RWPE1 (cell line): ENCODE measurements around the gene PPM1F.

Experiments used
- CTCF ChIA-PET: fragments of 350-600 bp; sonication (Branson Sonifier 250); formaldehyde crosslinking; extraction: SDS; loops from one replicate; lab custom pipeline; 2021; lab: Yijun Ruan, JAX
- POLR2A ChIA-PET: fragments of 400-600 bp; formaldehyde crosslinking; extraction: SDS; loops from one replicate; lab custom pipeline; 2020; ENCODE audit warnings: antibody characterized with exemption; ENCODE audit not compliant: low non-redundant PET; lab: Yijun Ruan, JAX
- DNase-seq: peaks from one replicate; pipeline ENCODE4 v3.0.0; 2012; ENCODE audit warnings: low spot score
- H3K27ac ChIP-seq: fragments of 450-650 bp; 2 replicates; pipeline ENCODE4 v1.5.1; 2017
- CTCF ChIP-seq: fragments of 450-650 bp; conservative IDR thresholded peaks from 2 replicates; pipeline ENCODE4 v1.5.1; 2017; ENCODE audit warnings: low read depth, mild to moderate bottlenecking

PPM1F gene

DNA sequence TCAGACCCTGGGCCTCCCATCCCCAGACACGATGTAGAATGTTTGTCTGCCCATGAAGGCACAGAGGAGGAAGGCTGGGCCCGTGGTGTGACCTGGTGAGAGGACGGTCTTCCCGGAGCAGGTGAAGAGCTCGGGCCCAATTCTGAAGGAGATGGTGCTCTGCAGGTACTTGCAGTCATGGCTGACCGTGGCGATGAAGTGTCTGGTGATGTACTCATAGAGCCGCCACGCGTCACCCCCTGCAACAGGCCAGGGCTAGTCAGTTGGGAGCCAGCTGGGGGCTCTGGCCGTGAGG lies 10.0 kb upstream of the PPM1F start:
- no peak for DNase-seq
- TF ChIP-seq CTCF, result no peak
- ChIA-PET CTCF (interaction anchor here (0.6 to 2.6 kb wide), 3 partner anchors 10 to 183 kb away, joined by 3 to 8 read pairs (median 5); partner anchors contain the start of gene PPM1F), POLR2A (no interaction called here)
- H3K27ac ChIP-seq, result peak overlapping the region; percentile 49; the same call in 1 of the 2 replicates

DNA sequence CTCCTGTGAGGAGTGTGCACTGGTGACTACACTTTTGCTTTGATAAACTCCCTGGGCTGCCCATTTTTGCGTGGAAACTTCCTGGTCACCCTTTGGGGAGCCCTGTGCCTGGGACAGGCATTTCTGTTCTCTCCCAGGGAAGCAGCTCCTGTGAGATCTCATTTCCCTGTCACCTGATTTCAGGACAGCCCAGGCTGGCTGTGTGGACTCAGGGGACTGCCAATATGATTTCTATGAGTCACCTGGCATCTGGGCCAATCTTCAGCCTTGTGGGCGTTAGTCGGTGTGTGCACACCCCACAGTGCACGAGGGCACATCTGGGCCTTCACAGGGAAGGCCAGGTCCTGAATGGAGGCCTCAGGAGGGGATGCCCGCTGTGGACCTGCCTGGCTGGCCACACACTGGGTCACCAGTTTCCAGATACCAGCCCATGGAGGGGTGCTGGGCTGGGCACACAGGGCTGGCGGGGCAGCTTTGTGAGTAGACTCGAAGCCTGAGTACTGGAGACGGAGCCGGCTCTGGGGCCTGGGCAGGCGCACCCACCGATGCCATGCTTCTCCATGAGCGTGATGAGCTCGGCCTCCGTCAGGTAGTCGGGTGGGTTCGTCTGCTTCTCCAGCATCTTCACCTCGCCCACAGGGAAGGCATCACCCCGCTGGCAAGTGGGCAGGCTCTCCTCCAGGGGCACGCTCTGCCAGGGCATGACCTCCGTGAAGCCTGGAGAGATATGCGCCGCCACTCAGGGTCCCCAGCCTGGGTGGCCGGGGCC lies 9.4 kb upstream of the PPM1F start:
- peak overlapping the region; percentile 49 for H3K27ac ChIP-seq
- ChIA-PET CTCF (interaction anchor here (0.6 to 1.6 kb wide), 3 partner anchors 10 to 183 kb away, joined by 3 to 5 read pairs (median 3); no protein-coding TSS in a partner anchor), POLR2A (no interaction called here)
- no peak for TF ChIP-seq CTCF
- DNase-seq, result no peak

DNA sequence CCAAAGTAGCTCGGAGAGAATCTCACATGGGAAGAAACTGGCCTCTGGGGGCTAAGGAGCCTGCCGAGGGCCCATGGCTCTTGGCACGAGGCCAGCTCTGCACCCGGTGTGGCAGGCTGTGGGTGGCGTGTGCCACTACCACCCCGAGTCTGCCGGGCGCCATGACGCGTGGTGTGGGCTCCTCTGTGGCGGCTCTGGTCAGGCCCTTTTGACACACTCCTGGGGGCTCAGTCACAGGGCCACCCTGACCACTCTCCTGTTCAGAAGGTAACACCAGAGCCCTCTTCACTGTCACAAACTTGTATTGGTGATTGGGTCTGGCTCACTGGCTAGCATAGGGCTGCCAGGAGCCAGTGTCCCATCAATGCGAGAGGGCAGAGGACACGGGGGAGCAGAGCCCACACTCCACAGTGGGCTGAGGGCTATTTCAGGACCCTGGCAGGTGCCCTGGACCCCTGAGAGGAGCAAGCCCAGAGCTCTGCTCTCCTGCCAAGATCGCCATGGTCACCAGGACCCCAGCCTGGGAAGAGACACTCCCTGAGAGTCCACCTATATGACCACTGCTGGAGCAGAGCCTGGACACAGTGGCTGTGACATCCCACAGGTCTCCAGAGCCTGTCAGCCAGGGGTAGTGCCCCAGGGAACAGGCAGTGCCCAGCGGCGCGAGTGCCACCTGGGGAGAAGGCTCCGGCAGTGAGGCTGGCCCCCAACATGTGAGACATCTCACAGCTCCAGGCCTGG lies 8.6 kb upstream of the PPM1F start:
- TF ChIP-seq CTCF, result no peak
- ChIA-PET POLR2A (no interaction called here), CTCF (interaction anchor here (0.7 to 1.6 kb wide), 2 partner anchors 11 to 23 kb away, joined by 3 to 5 read pairs; no protein-coding TSS in a partner anchor)
- H3K27ac ChIP-seq, result peak overlapping the region; percentile 49
- DNase-seq, result no peak

DNA sequence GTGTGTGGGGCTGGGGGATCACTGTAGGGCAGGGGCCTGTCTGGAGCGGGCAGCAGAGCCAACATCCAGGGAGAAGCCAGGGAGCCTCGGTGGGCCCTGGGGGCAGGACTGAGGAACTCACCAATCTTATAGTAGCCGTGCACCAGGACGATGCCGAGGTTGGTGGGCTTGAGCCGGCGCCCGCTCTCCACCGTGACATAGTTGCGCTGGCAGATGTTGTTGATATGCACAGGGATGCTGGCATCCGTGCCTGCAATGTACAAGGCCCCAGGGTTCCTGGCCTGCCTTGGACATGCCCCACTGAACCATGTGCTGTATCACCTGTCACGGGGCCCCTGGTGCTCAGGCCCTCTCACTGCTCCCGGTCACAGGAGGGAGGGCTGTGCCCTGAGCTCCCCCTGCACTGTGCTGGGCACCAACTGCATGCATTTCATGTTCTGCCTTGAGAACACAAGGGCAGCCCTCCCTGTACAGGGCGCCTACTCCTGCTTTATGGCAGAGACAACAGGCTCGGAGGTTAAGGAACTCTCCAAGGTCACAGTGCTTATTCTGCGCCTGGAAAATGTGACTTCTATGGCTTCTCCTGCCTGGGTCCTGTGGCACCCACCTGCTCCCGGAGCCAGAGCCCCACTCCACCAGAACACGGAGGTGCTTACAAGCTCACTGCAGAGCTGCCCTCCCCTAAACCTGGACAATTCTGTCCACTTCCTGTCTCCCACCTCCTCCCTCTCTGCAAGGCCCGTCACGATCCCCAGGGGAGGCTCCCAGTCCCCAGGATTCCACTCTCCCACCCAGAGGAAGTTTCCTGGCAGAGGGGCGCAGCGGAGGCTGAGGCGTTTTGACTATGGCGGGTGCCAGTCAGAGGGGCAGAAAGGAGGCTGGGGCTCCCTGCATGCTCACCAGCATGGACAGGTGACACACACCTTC lies 7.8 kb upstream of the PPM1F start:
- no peak for DNase-seq
- H3K27ac ChIP-seq, result peak overlapping the region; percentile 49
- ChIA-PET POLR2A (no interaction called here), CTCF (interaction anchor here (0.6 kb wide), 1 partner anchor 220 kb away, joined by 6 read pairs; no protein-coding TSS in a partner anchor)
- TF ChIP-seq CTCF, result no peak

GRCh38 chr22:21959274-21960074 lies 6.8 kb upstream of the PPM1F start:
- ChIA-PET POLR2A (no interaction called here), CTCF (interaction anchor here (0.6 kb wide), 1 partner anchor 219 kb away, joined by 6 read pairs; no protein-coding TSS in a partner anchor)
- H3K27ac ChIP-seq, result peak overlapping the region; percentile 49
- DNase-seq, result no peak
- TF ChIP-seq CTCF, result no peak
